PC-3 (cell line): ENCODE data around the gene TMEM263.

Experiments
- CTCF ChIP-seq: fragments of 300-600 bp; sonication (generic); conservative IDR thresholded peaks from 2 replicates; pipeline ENCODE4 v1.5.1; 2017; ENCODE audit warnings: antibody characterized with exemption, low read depth, mild to moderate bottlenecking, low read length
- EZH2phosphoT487 ChIP-seq: fragments of 300-600 bp; sonication (generic); IDR thresholded peaks from 2 replicates; pipeline ENCODE4 v1.6.1; 2018; ENCODE audit warnings: mild to moderate bottlenecking, antibody characterized with exemption, low read length, borderline replicate concordance

GRCh38 chr12:106953352-106954250 is 2.1 kb upstream of the TMEM263 start:
- TF ChIP-seq CTCF (no peak), EZH2phosphoT487 (no peak)
